ENCODE data around the gene WWOX.

The WWOX gene

GRCh38 chr16:78851266-78851665, 751.8 kb downstream of the WWOX start:
- no peak for DNase-seq (ENCODE audit: low read depth)

GRCh38 chr16:78852081-78852635, 752.7 kb downstream of the WWOX start:
- DNase-seq (ENCODE audit: low read depth) = no peak

GRCh38 chr16:78862022-78862421, 762.6 kb downstream of the WWOX start:
- DNase-seq (ENCODE audit: low read depth) = no peak

- DNase-seq (ENCODE audit: low read depth) = no peak
Observed at GRCh38 chr16:78866521-78866920, 767.1 kb downstream of the WWOX start.

GRCh38 chr16:78869492-78869891, 770.0 kb downstream of the WWOX start:
- DNase-seq (ENCODE audit: low read depth) = no peak

GRCh38 chr16:78871241-78871640, 771.8 kb downstream of the WWOX start:
- DNase-seq (ENCODE audit: low read depth) = no peak

GRCh38 chr16:78876671-78877070, 777.2 kb downstream of the WWOX start:
- DNase-seq (ENCODE audit: low read depth) = no peak

GRCh38 chr16:78877114-78877655, 777.7 kb downstream of the WWOX start:
- no peak for DNase-seq (ENCODE audit: low read depth)

- no peak for DNase-seq (ENCODE audit: low read depth)
Observed at GRCh38 chr16:78878570-78878969, 779.1 kb downstream of the WWOX start.

- no peak for DNase-seq (ENCODE audit: low read depth)
Observed at GRCh38 chr16:78879011-78879410, 779.6 kb downstream of the WWOX start.

- DNase-seq (ENCODE audit: low read depth) = no peak
Observed at GRCh38 chr16:78882150-78882549, 782.7 kb downstream of the WWOX start.

GRCh38 chr16:78882751-78883150, 783.3 kb downstream of the WWOX start:
- DNase-seq (ENCODE audit: low read depth) = no peak

GRCh38 chr16:78884204-78884603, 784.8 kb downstream of the WWOX start:
- DNase-seq (ENCODE audit: low read depth) = no peak

- DNase-seq (ENCODE audit: low read depth) = no peak
Observed at GRCh38 chr16:78889346-78889745, 789.9 kb downstream of the WWOX start.

- no peak for DNase-seq (ENCODE audit: low read depth)
Observed at GRCh38 chr16:78890373-78890895, 791.0 kb downstream of the WWOX start.

- DNase-seq (ENCODE audit: low read depth) = no peak
Observed at GRCh38 chr16:78892951-78893733, 793.7 kb downstream of the WWOX start.

- DNase-seq (ENCODE audit: low read depth) = peak; percentile 13
Observed at GRCh38 chr16:78894886-78895285, 795.4 kb downstream of the WWOX start.

GRCh38 chr16:78895681-78896080, 796.2 kb downstream of the WWOX start:
- no peak for DNase-seq (ENCODE audit: low read depth)

GRCh38 chr16:78896280-78896679, 796.8 kb downstream of the WWOX start:
- DNase-seq (ENCODE audit: low read depth) = peak; percentile 13

GRCh38 chr16:78897299-78897698, 797.8 kb downstream of the WWOX start:
- no peak for DNase-seq (ENCODE audit: low read depth)

GRCh38 chr16:78900044-78900811, 800.8 kb downstream of the WWOX start:
- no peak for DNase-seq (ENCODE audit: low read depth)

GRCh38 chr16:78900966-78901365, 801.5 kb downstream of the WWOX start:
- DNase-seq (ENCODE audit: low read depth) = no peak

GRCh38 chr16:78902321-78902720, 802.9 kb downstream of the WWOX start:
- DNase-seq (ENCODE audit: low read depth) = no peak

Data from T-helper 22 cell (primary cell).